Kidney (tissue), 14 donors: Measurements from ENCODE around the gene NDE1. TPM values are rescaled to one million over a fixed set of nuclear protein-coding genes. Genes with fewer than 3 reads are reported as not detected.

Experiments used
- DNase-seq, 5 donors: peaks; one replicate each; pipeline ENCODE4 v3.0.0-alpha.2; 2013 to 2020
- FAIRE-seq: peaks from 2 replicates; lab custom pipeline; 2012; peaks lifted over from hg19 to GRCh38; lab: Jason Lieb, UNC
- H3K27ac ChIP-seq, 2 donors: one replicate each; pipeline ENCODE4 v1.7.0; 2013; ENCODE audit warnings: low read depth in 2 of 2, low read length in 2 of 2, inconsistent platforms in 1 of 2
- H3K27me3 ChIP-seq: one replicate; pipeline ENCODE4 v1.7.1; 2013; ENCODE audit warnings: low read length, inconsistent platforms; ENCODE audit not compliant: control insufficient read depth, insufficient read depth
- H3K36me3 ChIP-seq, 3 donors: one replicate each; pipeline versions ENCODE4 v1.7.0 to v1.7.1; 2013; ENCODE audit warnings: low read length in 3 of 3, control low read depth in 1 of 3, inconsistent platforms in 1 of 3; ENCODE audit not compliant: insufficient read depth in 3 of 3, control insufficient read depth in 2 of 3
- H3K4me1 ChIP-seq, 3 donors: one replicate each; pipeline versions ENCODE4 v1.7.0 to v1.7.1; 2013; ENCODE audit warnings: low read length in 3 of 3, inconsistent platforms in 1 of 3, low read depth in 1 of 3; ENCODE audit not compliant: control insufficient read depth in 2 of 3, insufficient read depth in 2 of 3
- H3K4me3 ChIP-seq, 3 donors: one replicate each; pipeline versions ENCODE4 v1.7.0 to v1.8.1; 2013; ENCODE audit warnings: low read length in 3 of 3, control low read depth in 1 of 3, inconsistent platforms in 1 of 3
- H3K9ac ChIP-seq, 3 donors: one replicate each; pipeline versions ENCODE4 v1.7.0 to v1.7.1; 2013; ENCODE audit warnings: low read length in 3 of 3, control low read depth in 1 of 3, inconsistent platforms in 1 of 3
- H3K9me3 ChIP-seq, 3 donors: one replicate each; pipeline versions ENCODE4 v1.7.0 to v1.7.1; 2013; ENCODE audit warnings: low read length in 3 of 3, control low read depth in 1 of 3, inconsistent platforms in 1 of 3; ENCODE audit not compliant: control insufficient read depth in 2 of 3, insufficient read depth in 1 of 3
- CTCF ChIP-seq: IDR thresholded peaks from 3 replicates; pipeline ENCODE4 v1.5.1; 2012; ENCODE audit warnings: mild to moderate bottlenecking, moderate library complexity, borderline replicate concordance; ENCODE audit not compliant: insufficient read depth; ENCODE audit errors: extremely low read depth
- intact Hi-C: fragments of 100-400 bp; cut with DNase I; formaldehyde crosslinking; loops from one replicate; pipeline ENCODE4 v1.11.1; 2022
- polyA plus RNA-seq: library from polyadenylated mRNA; stranded (reverse); fragments of 350-450 nt; fragmentation: Illumina TruSeq; extraction: RNeasy Lipid Tissue Mini Kit (QIAGEN cat#74804); gene quantifications from one replicate; pipeline ENCODE4 v1.2.3, GENCODE V29; 2014; ENCODE audit warnings: low read depth, low replicate concordance; ENCODE audit not compliant: insufficient read depth
- total RNA-seq: library from RNA; stranded (reverse); fragmentation: NEBNext Ultra II Directional; extraction: Animal tissue kit (Norgen Biotek cat#: 25700); gene quantifications from one replicate; pipeline ENCODE4 v1.2.1, GENCODE V29; 2021
- donor health status: control.
- donor health status: control.
- donor health status: control.
- donor health status: control.
- donor health status: control.
- donor health status: DM: yes; HTN: yes; CAD: no.
- donor health status: Normal renal cell carcinoma (clear cell type).

NDE1 gene
- total and polyA plus RNA-seq, 2 donors from 2014 or later: 4.6 to 31.7 TPM

GRCh38 chr16:15694499-15694898, 44.5 kb downstream of the NDE1 start:
- FAIRE-seq: no peak
- no peak overlapping the region for H3K4me3 ChIP-seq
- H3K36me3 ChIP-seq: peaks cover 3 to 26% (median 22%) of the 10 kb centered on the region in 3 donors
- H3K27ac ChIP-seq: no peak overlapping the region
- no peaks in the 10 kb centered on the region for H3K27me3 ChIP-seq
- H3K4me1 ChIP-seq: no peaks in the 10 kb centered on the region
- no peak for DNase-seq
- H3K9me3 ChIP-seq: no peaks in the 10 kb centered on the region
- no peak for TF ChIP-seq CTCF
- H3K9ac ChIP-seq: no peak overlapping the region
- intact Hi-C loops: no loop called here

- Histone ChIP-seq H3K27ac (no peak overlapping the region), H3K4me3 (no peak overlapping the region), H3K4me1 (no peaks in the 10 kb centered on the region), H3K27me3 (no peaks in the 10 kb centered on the region), H3K36me3 (peaks cover 2 to 17% (median 11%) of the 10 kb centered on the region in 3 donors), H3K9ac (no peak overlapping the region), H3K9me3 (no peaks in the 10 kb centered on the region)
- DNase-seq: no peak
- FAIRE-seq: no peak
- intact Hi-C loops: no loop called here
- TF ChIP-seq CTCF: no peak
These were observed 49.8 kb downstream of the NDE1 start for GRCh38 chr16:15699819-15700218.

- H3K4me1 ChIP-seq: no peaks in the 10 kb centered on the region
- H3K27ac ChIP-seq: no peak overlapping the region
- no peak for FAIRE-seq
- intact Hi-C loops: no loop called here
- H3K27me3 ChIP-seq: no peaks in the 10 kb centered on the region
- H3K9ac ChIP-seq: no peak overlapping the region
- no peaks in the 10 kb centered on the region for H3K9me3 ChIP-seq
- no peak for TF ChIP-seq CTCF
- no peak for DNase-seq
- peaks cover 2 to 17% (median 9%) of the 10 kb centered on the region in 3 donors for H3K36me3 ChIP-seq
- H3K4me3 ChIP-seq: no peak overlapping the region
These were observed 51.3 kb downstream of the NDE1 start for GRCh38 chr16:15701367-15701766.
